Measurements from ENCODE around the gene GIMAP5. TPM values are rescaled to one million over a fixed set of nuclear protein-coding genes. Genes with fewer than 3 reads are reported as not detected.

Gene GIMAP5
- total and polyA plus RNA-seq, 2 of the 13 experiments (the other 11 are each of a cell fraction or from before 2014, with no cell fraction given) = not detected

- no peak for TF ChIP-seq GLI4 (CRISPR knock-in tag; IDR thresholded peaks at IDR 0.05; ENCODE audit: borderline replicate concordance)
- no peak for TF ChIP-seq SIX1 (CRISPR knock-in tag; IDR thresholded peaks at IDR 0.05; ENCODE audit: borderline replicate concordance)
- no peak for TF ChIP-seq GTF2F1 (IDR thresholded peaks at IDR 0.05; ENCODE audit: low read length)
- no peak for TF ChIP-seq NONO (IDR thresholded peaks at IDR 0.05)
- no peak for TF ChIP-seq NONO (CRISPR knock-in tag; conservative IDR thresholded peaks at IDR 0.05)
- TF ChIP-seq ZHX2 (IDR thresholded peaks at IDR 0.05; ENCODE audit: low read depth) = no peak
- TF ChIP-seq ZHX2 (CRISPR knock-in tag; IDR thresholded peaks at IDR 0.05; ENCODE audit: borderline replicate concordance) = no peak
- no peak for TF ChIP-seq MED8 (CRISPR knock-in tag; IDR thresholded peaks at IDR 0.05; ENCODE audit: insufficient replicate concordance)
- no peak for TF ChIP-seq ZNF709 (CRISPR knock-in tag; IDR thresholded peaks at IDR 0.05)
- no peak for TF ChIP-seq ZNF576 (CRISPR knock-in tag; IDR thresholded peaks at IDR 0.05)
- no peak for TF ChIP-seq ZNF563 (CRISPR knock-in tag; IDR thresholded peaks at IDR 0.05)
- no peak for TF ChIP-seq ZFP1 (CRISPR knock-in tag; IDR thresholded peaks at IDR 0.05)
- no peak for TF ChIP-seq ZNF501 (CRISPR knock-in tag; IDR thresholded peaks at IDR 0.05)
- no peak for TF ChIP-seq JARID2 (CRISPR knock-in tag; IDR thresholded peaks at IDR 0.05; ENCODE audit: insufficient replicate concordance)
- no peak for TF ChIP-seq ZBTB33 (CRISPR knock-in tag; IDR thresholded peaks at IDR 0.05)
- no peak for TF ChIP-seq ZNF121 (CRISPR knock-in tag; IDR thresholded peaks at IDR 0.05)
- peak; percentile 75; the same call in 1 of the 2 replicates for TF ChIP-seq CBX5 (CRISPR knock-in tag; IDR thresholded peaks at IDR 0.05; ENCODE audit: borderline replicate concordance)
- TF ChIP-seq CSRNP1 (CRISPR knock-in tag; IDR thresholded peaks at IDR 0.05) = no peak
- no peak for TF ChIP-seq CREB1 (IDR thresholded peaks at IDR 0.05)
- 0 out of 2 replicates have a peak, but pooled peaks have one; percentile 31 for TF ChIP-seq CREB1 (CRISPR knock-in tag; IDR thresholded peaks at IDR 0.05)
- TF ChIP-seq MXD4 (CRISPR knock-in tag; IDR thresholded peaks at IDR 0.05) = no peak
- no peak for TF ChIP-seq SMAD1 (CRISPR knock-in tag; IDR thresholded peaks at IDR 0.05; ENCODE audit: borderline replicate concordance, low read depth)
- no peak for TF ChIP-seq ZC3H13 (CRISPR knock-in tag; IDR thresholded peaks at IDR 0.05)
Measured at GRCh38 chr7:150727381-150727780, 9.8 kb upstream of the GIMAP5 start (continued).
